Measurements from ENCODE around the gene DRC1. TPM values are rescaled to one million over a fixed set of nuclear protein-coding genes. Genes with fewer than 3 reads are reported as not detected.
"Not testable (repeated sequence)": the region's sequence is repeated elsewhere in the genome, so short reads cannot be mapped to it uniquely, and the experiment has no call there.

The DRC1 gene
- total and polyA plus RNA-seq, 7 donors, result 0.06 to 0.54 TPM; not detected in 5

GRCh38 chr2:26356771-26357170 is 44.9 kb upstream of the DRC1 start:
- DNase-seq, result no peak
- Histone ChIP-seq H3K4me1 (peaks cover 0 to 11% (median 8%) of the 10 kb centered on the region in 4 donors), H3K27ac (no peak overlapping the region), H3K9me3 (no peaks in the 10 kb centered on the region), H3K4me3 (no peak overlapping the region), H3K36me3 (no peaks in the 10 kb centered on the region), H3K27me3 (no peaks in the 10 kb centered on the region)
- TF ChIP-seq POLR2AphosphoS5 (IDR thresholded peaks at IDR 0.05), result no peak
- no peak for TF ChIP-seq EP300 (IDR thresholded peaks at IDR 0.05)
- TF ChIP-seq, protein P1, sequence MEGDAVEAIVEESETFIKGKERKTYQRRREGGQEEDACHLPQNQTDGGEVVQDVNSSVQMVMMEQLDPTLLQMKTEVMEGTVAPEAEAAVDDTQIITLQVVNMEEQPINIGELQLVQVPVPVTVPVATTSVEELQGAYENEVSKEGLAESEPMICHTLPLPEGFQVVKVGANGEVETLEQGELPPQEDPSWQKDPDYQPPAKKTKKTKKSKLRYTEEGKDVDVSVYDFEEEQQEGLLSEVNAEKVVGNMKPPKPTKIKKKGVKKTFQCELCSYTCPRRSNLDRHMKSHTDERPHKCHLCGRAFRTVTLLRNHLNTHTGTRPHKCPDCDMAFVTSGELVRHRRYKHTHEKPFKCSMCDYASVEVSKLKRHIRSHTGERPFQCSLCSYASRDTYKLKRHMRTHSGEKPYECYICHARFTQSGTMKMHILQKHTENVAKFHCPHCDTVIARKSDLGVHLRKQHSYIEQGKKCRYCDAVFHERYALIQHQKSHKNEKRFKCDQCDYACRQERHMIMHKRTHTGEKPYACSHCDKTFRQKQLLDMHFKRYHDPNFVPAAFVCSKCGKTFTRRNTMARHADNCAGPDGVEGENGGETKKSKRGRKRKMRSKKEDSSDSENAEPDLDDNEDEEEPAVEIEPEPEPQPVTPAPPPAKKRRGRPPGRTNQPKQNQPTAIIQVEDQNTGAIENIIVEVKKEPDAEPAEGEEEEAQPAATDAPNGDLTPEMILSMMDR (IDR thresholded peaks at IDR 0.05), result no peak
- no peak for TF ChIP-seq POLR2A (IDR thresholded peaks at IDR 0.05)
- intact Hi-C loops (cut with DNase I), result no loop called here
- 83 to 85% methylated on average over 2 of the region's 2 CpGs for WGBS, 2 donors

GRCh38 chr2:26359886-26360473 is 41.7 kb upstream of the DRC1 start:
- no peaks in the 10 kb centered on the region for H3K27me3 ChIP-seq
- no peak for TF ChIP-seq EP300 (IDR thresholded peaks at IDR 0.05)
- TF ChIP-seq POLR2A (IDR thresholded peaks at IDR 0.05), result no peak
- H3K4me3 ChIP-seq, result no peak overlapping the region
- intact Hi-C loops (cut with DNase I), result no loop called here
- no peaks in the 10 kb centered on the region for H3K9me3 ChIP-seq
- H3K36me3 ChIP-seq, result no peaks in the 10 kb centered on the region
- H3K27ac ChIP-seq, result no peak overlapping the region
- peaks cover 0 to 10% (median 8%) of the 10 kb centered on the region in 4 donors for H3K4me1 ChIP-seq
- WGBS, 2 donors, result 95% methylated on average over 4 of the region's 4 CpGs
- DNase-seq, result no peak

GRCh38 chr2:26363323-26363722 is 38.4 kb upstream of the DRC1 start:
- TF ChIP-seq, protein P1 (IDR thresholded peaks at IDR 0.05), result no peak
- TF ChIP-seq POLR2AphosphoS5 (IDR thresholded peaks at IDR 0.05), result no peak
- TF ChIP-seq EP300 (IDR thresholded peaks at IDR 0.05), result no peak
- no peak for TF ChIP-seq POLR2A (IDR thresholded peaks at IDR 0.05)
- no peak for DNase-seq
- Histone ChIP-seq H3K27me3 (no peaks in the 10 kb centered on the region), H3K9me3 (no peaks in the 10 kb centered on the region), H3K4me1 (no peaks in the 10 kb centered on the region), H3K27ac (no peak overlapping the region), H3K4me3 (no peak overlapping the region), H3K36me3 (peaks cover 0 to 21% (median 0%) of the 10 kb centered on the region in 4 donors)
- 48 to 72% methylated on average over 4 of the region's 4 CpGs for WGBS, 2 donors
- intact Hi-C loops (cut with DNase I), result no loop called here

GRCh38 chr2:26363958-26364357 is 37.8 kb upstream of the DRC1 start:
- WGBS, 2 donors, result 77 to 96% methylated on average over 3 of the region's 3 CpGs
- no peak for DNase-seq
- intact Hi-C loops (cut with DNase I), result no loop called here
- no peak overlapping the region for H3K4me3 ChIP-seq
- H3K27ac ChIP-seq, result no peak overlapping the region
- H3K4me1 ChIP-seq, result no peaks in the 10 kb centered on the region
- H3K27me3 ChIP-seq, result no peaks in the 10 kb centered on the region
- no peaks in the 10 kb centered on the region for H3K9me3 ChIP-seq
- no peak for TF ChIP-seq POLR2A (IDR thresholded peaks at IDR 0.05)
- peaks cover 0 to 27% (median 0%) of the 10 kb centered on the region in 4 donors for H3K36me3 ChIP-seq

GRCh38 chr2:26364669-26365068 is 37.1 kb upstream of the DRC1 start:
- no peak overlapping the region for H3K27ac ChIP-seq
- H3K27me3 ChIP-seq, result no peaks in the 10 kb centered on the region
- no peaks in the 10 kb centered on the region for H3K9me3 ChIP-seq
- H3K4me1 ChIP-seq, result no peaks in the 10 kb centered on the region
- no peak overlapping the region for H3K4me3 ChIP-seq
- intact Hi-C loops (cut with DNase I), result no loop called here
- no peak for DNase-seq
- no peak for TF ChIP-seq EP300 (IDR thresholded peaks at IDR 0.05)
- TF ChIP-seq POLR2A (IDR thresholded peaks at IDR 0.05), result no peak
- no peak for TF ChIP-seq POLR2AphosphoS5 (IDR thresholded peaks at IDR 0.05)
- TF ChIP-seq, protein P1 (IDR thresholded peaks at IDR 0.05), result no peak
- H3K36me3 ChIP-seq, result peaks cover 0 to 32% (median 0%) of the 10 kb centered on the region in 4 donors
- 96 to 97% methylated on average over 4 of the region's 4 CpGs for WGBS, 2 donors

GRCh38 chr2:26366957-26367356 is 34.8 kb upstream of the DRC1 start:
- H3K27me3 ChIP-seq, result no peaks in the 10 kb centered on the region
- H3K4me3 ChIP-seq, result no peak overlapping the region
- peaks cover 0 to 32% (median 0%) of the 10 kb centered on the region in 4 donors for H3K36me3 ChIP-seq
- intact Hi-C loops (cut with DNase I), result no loop called here
- H3K9me3 ChIP-seq, result no peaks in the 10 kb centered on the region
- no peak for DNase-seq
- H3K4me1 ChIP-seq, result no peaks in the 10 kb centered on the region
- no peak overlapping the region for H3K27ac ChIP-seq
- WGBS, 2 donors, result 95 to 96% methylated on average over 5 of the region's 5 CpGs
- TF ChIP-seq EP300 (IDR thresholded peaks at IDR 0.05) (no peak), POLR2A (IDR thresholded peaks at IDR 0.05) (no peak), POLR2AphosphoS5 (IDR thresholded peaks at IDR 0.05) (no peak)
- TF ChIP-seq, protein P1 (IDR thresholded peaks at IDR 0.05), result no peak

GRCh38 chr2:26369664-26370063 is 32.1 kb upstream of the DRC1 start:
- peaks cover 0 to 55% (median 2%) of the 10 kb centered on the region in 4 donors for H3K36me3 ChIP-seq
- 48 to 61% methylated on average over 2 of the region's 2 CpGs for WGBS, 2 donors
- H3K4me1 ChIP-seq; DNase-seq; H3K9me3 ChIP-seq; H3K4me3 ChIP-seq; H3K27ac ChIP-seq; H3K27me3 ChIP-seq; intact Hi-C loops (cut with DNase I): not testable (repeated sequence)

- H3K4me1 ChIP-seq; H3K27ac ChIP-seq; H3K27me3 ChIP-seq; DNase-seq; H3K4me3 ChIP-seq; intact Hi-C loops (cut with DNase I); H3K9me3 ChIP-seq: not testable (repeated sequence)
- 94 to 95% methylated on average over 17 to 22 of the region's 31 CpGs for WGBS, 2 donors
- peaks cover 0 to 63% (median 9%) of the 10 kb centered on the region in 4 donors for H3K36me3 ChIP-seq
Observed at GRCh38 chr2:26370909-26371308, 30.8 kb upstream of the DRC1 start.
